ENCODE results near the gene RAB26. TPM values are rescaled to one million over a fixed set of nuclear protein-coding genes. Genes with fewer than 3 reads are reported as not detected.

RAB26 gene
- total RNA-seq, 1 experiment from 2014 or later: 10.8 TPM

DNA sequence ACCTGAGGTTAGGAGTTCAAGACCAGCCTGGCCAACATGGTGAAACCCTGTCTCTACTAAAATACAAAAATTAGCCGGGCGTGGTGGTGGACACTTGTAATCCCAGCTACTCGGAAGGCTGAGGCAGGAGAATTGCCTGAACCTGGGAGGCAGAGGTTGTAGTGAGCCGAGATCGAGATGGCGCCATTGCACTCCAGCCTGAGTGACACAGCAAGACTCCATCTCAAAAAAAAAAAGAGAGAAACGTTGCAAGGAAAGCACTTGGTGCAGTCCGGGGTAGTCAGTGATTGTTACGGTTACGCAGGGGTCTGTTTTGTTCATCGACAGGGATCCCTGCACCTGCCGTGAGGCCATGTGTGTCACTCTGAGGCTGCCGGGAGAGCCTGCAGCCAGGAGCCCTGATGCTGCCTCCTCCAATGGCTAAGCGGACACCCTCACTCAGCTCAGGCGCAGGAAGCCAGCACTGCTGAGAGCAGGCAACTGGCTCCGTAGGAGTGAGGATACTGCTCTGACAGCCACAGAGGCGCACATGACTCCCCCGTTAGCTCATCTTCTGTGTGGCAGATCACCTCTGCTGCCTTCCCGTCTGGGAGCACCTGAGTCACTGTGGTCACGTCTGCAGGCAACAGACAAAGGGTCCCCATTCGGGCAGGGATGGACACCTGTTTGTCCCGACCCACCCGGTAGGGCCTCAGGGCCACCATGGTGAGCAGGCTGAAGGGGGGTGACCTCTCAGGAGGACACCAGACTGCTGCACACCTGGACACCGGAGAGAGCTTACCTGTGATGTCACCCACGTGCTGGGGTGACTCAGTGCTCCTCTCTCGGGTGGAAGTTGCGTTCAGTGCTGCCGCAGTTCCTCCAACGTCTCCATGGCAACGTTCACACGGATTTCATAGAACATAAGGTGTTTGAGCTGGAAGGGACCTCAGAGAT, 5.2 kb upstream of the RAB26 start:
- Mint-ChIP-seq H3K27ac (ENCODE audit: unreplicated experiment) (no peak overlapping the region), H3K4me1 (ENCODE audit: low read depth, unreplicated experiment) (no peaks in the 10 kb centered on the region), H3K27me3 (ENCODE audit: unreplicated experiment) (no peaks in the 10 kb centered on the region), H3K36me3 (ENCODE audit: insufficient read depth, unreplicated experiment) (peaks cover 17% of the 10 kb centered on the region), H3K9me3 (ENCODE audit: low read depth, unreplicated experiment) (no peaks in the 10 kb centered on the region), H3K4me3 (ENCODE audit: low read depth, unreplicated experiment) (no peak overlapping the region)
- TF ChIP-seq, protein P1, sequence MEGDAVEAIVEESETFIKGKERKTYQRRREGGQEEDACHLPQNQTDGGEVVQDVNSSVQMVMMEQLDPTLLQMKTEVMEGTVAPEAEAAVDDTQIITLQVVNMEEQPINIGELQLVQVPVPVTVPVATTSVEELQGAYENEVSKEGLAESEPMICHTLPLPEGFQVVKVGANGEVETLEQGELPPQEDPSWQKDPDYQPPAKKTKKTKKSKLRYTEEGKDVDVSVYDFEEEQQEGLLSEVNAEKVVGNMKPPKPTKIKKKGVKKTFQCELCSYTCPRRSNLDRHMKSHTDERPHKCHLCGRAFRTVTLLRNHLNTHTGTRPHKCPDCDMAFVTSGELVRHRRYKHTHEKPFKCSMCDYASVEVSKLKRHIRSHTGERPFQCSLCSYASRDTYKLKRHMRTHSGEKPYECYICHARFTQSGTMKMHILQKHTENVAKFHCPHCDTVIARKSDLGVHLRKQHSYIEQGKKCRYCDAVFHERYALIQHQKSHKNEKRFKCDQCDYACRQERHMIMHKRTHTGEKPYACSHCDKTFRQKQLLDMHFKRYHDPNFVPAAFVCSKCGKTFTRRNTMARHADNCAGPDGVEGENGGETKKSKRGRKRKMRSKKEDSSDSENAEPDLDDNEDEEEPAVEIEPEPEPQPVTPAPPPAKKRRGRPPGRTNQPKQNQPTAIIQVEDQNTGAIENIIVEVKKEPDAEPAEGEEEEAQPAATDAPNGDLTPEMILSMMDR (IDR thresholded peaks at IDR 0.05; ENCODE audit: unreplicated experiment): no peak
- no peak for DNase-seq
- no TSS peak for BruUV-seq (replicated peaks)
- CTCF ChIA-PET: interaction anchor here (0.6 to 1.2 kb wide), 2 partner anchors 139 to 346 kb away, joined by 4 to 8 read pairs; no protein-coding TSS in a partner anchor
- intact Hi-C loops (cut with micrococcal nuclease; ENCODE audit: unreplicated experiment): no loop called here

DNA sequence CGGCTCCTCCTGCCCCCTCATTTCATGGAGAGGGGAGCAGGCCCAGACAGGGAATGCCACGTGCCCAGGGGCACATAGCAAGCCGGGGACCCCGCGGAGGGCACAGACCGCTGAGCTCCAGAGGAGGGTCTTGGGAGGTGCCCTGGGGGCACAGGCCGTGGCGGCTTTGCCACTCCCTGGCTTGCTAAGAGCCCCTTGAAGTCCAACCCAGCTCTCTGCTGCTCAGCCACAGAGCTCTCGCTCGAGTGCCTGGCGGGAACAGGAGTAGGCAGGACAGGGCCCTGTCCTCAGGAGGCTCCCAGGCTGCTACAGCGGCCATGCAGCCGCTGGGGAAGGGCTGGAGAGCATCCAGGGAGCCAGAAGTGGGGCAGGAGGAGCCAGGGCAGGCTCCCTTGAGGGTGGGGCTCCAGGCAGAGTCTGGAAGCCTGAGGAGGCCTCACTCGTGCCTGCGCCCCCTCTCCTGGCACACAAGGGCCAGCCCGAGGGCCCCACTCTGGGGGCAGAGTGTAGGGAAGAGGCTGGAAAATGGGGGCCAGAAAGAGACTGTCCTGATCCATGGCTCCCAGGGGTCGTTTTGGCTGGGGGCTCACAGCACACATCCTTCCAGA, 4.4 kb upstream of the RAB26 start:
- no peaks in the 10 kb centered on the region for H3K9me3 Mint-ChIP-seq (ENCODE audit: low read depth, unreplicated experiment)
- intact Hi-C loops (cut with micrococcal nuclease; ENCODE audit: unreplicated experiment): no loop called here

DNA sequence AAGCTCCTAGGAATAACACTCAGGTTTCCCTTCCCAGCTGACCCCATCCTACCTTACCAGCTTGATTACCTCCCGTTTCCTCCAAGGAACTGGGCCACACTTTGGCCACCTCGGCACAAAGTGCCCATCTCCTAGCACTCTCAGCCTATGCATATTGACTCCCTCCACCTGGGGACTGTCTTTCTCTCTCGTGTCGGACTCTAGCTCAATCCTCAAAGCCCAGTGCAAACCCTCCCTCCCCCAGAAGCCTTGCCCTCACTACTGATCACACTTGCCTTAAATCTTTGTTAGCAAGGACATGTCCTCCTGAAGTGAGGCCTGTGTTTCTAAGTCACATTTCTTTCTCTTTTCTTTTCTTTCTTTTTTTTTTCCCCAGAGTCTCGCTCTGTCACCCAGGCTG, 2.6 kb upstream of the RAB26 start:
- Mint-ChIP-seq H3K4me1 (ENCODE audit: low read depth, unreplicated experiment) (peaks cover 2% of the 10 kb centered on the region), H3K4me3 (ENCODE audit: low read depth, unreplicated experiment) (no peak overlapping the region), H3K36me3 (ENCODE audit: insufficient read depth, unreplicated experiment) (peaks cover 38% of the 10 kb centered on the region), H3K27ac (ENCODE audit: unreplicated experiment) (no peak overlapping the region), H3K27me3 (ENCODE audit: unreplicated experiment) (no peaks in the 10 kb centered on the region), H3K9me3 (ENCODE audit: low read depth, unreplicated experiment) (no peaks in the 10 kb centered on the region)
- CTCF ChIA-PET: interaction anchor here (0.5 to 1.4 kb wide), 2 partner anchors 9 to 269 kb away, joined by 3 read pairs; no protein-coding TSS in a partner anchor
- no TSS peak for BruUV-seq (replicated peaks)
- TF ChIP-seq, protein P1 (IDR thresholded peaks at IDR 0.05; ENCODE audit: unreplicated experiment): no peak
- no peak for DNase-seq
- intact Hi-C loops (cut with micrococcal nuclease; ENCODE audit: unreplicated experiment): no loop called here

More for the DNA sequence above, 4.4 kb upstream of the RAB26 start:
- H3K4me3 Mint-ChIP-seq (ENCODE audit: low read depth, unreplicated experiment): no peak overlapping the region
- TF ChIP-seq, protein P1 (IDR thresholded peaks at IDR 0.05; ENCODE audit: unreplicated experiment): no peak
- peaks cover 20% of the 10 kb centered on the region for H3K36me3 Mint-ChIP-seq (ENCODE audit: insufficient read depth, unreplicated experiment)
- CTCF ChIA-PET: interaction anchor here (0.6 to 1.2 kb wide), 2 partner anchors 140 to 345 kb away, joined by 4 to 8 read pairs; no protein-coding TSS in a partner anchor
- no peaks in the 10 kb centered on the region for H3K4me1 Mint-ChIP-seq (ENCODE audit: low read depth, unreplicated experiment)
- no peak for DNase-seq
- BruUV-seq (replicated peaks): no TSS peak
- no peaks in the 10 kb centered on the region for H3K27me3 Mint-ChIP-seq (ENCODE audit: unreplicated experiment)
- no peak overlapping the region for H3K27ac Mint-ChIP-seq (ENCODE audit: unreplicated experiment)

DNA sequence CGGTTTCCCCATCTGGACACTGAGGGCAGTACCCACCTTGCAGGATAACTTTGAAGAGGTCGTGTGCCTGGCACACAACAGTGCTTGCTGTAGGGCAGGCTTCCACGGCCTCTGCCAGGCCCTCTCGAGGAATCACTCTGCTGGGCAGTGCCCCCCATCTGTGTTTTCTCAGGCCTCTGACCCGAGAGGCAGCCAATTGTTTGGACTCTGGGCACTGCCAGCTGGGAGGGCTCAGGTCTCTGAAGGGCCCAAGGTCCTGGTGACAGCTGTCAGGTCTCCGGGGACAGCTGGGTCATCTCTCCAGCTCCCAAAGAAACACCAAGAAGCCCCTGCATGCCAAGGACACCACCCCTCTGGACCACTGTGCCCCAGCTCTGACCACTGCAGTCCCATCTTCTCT, 1.0 kb upstream of the RAB26 start:
- TF ChIP-seq, protein P1 (IDR thresholded peaks at IDR 0.05; ENCODE audit: unreplicated experiment): no peak
- DNase-seq: no peak
- intact Hi-C loops (cut with micrococcal nuclease; ENCODE audit: unreplicated experiment): no loop called here
- no TSS peak for BruUV-seq (replicated peaks)
- Mint-ChIP-seq H3K36me3 (ENCODE audit: insufficient read depth, unreplicated experiment) (peaks cover 54% of the 10 kb centered on the region), H3K27me3 (ENCODE audit: unreplicated experiment) (no peaks in the 10 kb centered on the region), H3K4me1 (ENCODE audit: low read depth, unreplicated experiment) (peaks cover 11% of the 10 kb centered on the region), H3K9me3 (ENCODE audit: low read depth, unreplicated experiment) (no peaks in the 10 kb centered on the region), H3K4me3 (ENCODE audit: low read depth, unreplicated experiment) (peak overlapping the region; percentile 61), H3K27ac (ENCODE audit: unreplicated experiment) (no peak overlapping the region)
- CTCF ChIA-PET: interaction anchor here (1.2 to 1.6 kb wide), 2 partner anchors 125 to 139 kb away, joined by 4 to 7 read pairs; no protein-coding TSS in a partner anchor

Measured in Calu3 (cell line).